Measurements from ENCODE around the gene RAB4A.
A peak's percentile ranks its signal among the peaks of the same experiment; 100 is the strongest.

The RAB4A gene

DNA sequence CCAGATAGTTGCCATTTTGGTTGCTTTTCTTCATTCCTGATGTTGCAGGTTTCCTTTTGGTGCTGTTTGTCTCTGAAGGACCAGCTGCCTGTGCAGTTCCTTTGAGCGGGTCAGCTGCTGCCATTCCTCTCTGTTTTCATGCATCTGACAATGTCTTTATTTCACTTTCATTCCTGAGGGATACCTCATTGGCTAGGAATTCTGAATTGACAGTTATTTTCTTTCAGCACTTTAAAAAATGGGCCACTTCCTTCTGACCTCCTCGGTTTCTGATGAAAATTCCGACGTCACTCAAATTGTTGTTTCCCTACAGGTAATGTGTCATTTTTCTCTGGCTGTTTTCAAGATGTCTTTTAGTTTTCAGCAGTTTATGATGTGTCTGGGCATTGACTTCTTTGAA lies 47.1 kb downstream of the RAB4A start:
- no peak for TF ChIP-seq EZH2phosphoT487 (IDR thresholded peaks at IDR 0.05; ENCODE audit: low read depth)
- TF ChIP-seq CTCF (IDR thresholded peaks at IDR 0.05; ENCODE audit: low read depth, low read length) = no peak
- no peak overlapping the region for H3K27ac ChIP-seq (ENCODE audit: low read length)

GRCh38 chr1:229319487-229319886 lies 48.6 kb downstream of the RAB4A start:
- Histone ChIP-seq H3K4me3 (ENCODE audit: low read length) (no peak overlapping the region), H3K36me3 (replicated peaks; ENCODE audit: low read depth, low read length) (peaks cover 42% of the 10 kb centered on the region), H3K27ac (ENCODE audit: low read length) (no peak overlapping the region), H3K27me3 (ENCODE audit: low read depth, low read length) (no peaks in the 10 kb centered on the region), H2AFZ (ENCODE audit: low read depth, low read length) (no peak overlapping the region), H3K4me2 (ENCODE audit: low read length) (no peak overlapping the region), H4K20me1 (ENCODE audit: insufficient read depth, low read length) (no peaks in the 10 kb centered on the region), H3K9me3 (ENCODE audit: insufficient read depth, low read length) (no peaks in the 10 kb centered on the region), H3K9ac (ENCODE audit: low read length) (no peak overlapping the region), H3K79me2 (ENCODE audit: low read length) (no peaks in the 10 kb centered on the region), H3K4me1 (ENCODE audit: low read length) (peaks cover 5% of the 10 kb centered on the region)
- TF ChIP-seq EZH2phosphoT487 (IDR thresholded peaks at IDR 0.05; ENCODE audit: low read depth) = no peak
- no peak for TF ChIP-seq CTCF (IDR thresholded peaks at IDR 0.05; ENCODE audit: low read depth, low read length)

More for the DNA sequence above, 47.1 kb downstream of the RAB4A start:
- H4K20me1 ChIP-seq (ENCODE audit: insufficient read depth, low read length) = no peaks in the 10 kb centered on the region
- H3K27me3 ChIP-seq (ENCODE audit: low read depth, low read length) = no peaks in the 10 kb centered on the region
- no peaks in the 10 kb centered on the region for H3K9me3 ChIP-seq (ENCODE audit: insufficient read depth, low read length)
- H3K4me3 ChIP-seq (ENCODE audit: low read length) = no peak overlapping the region
- no peak overlapping the region for H2AFZ ChIP-seq (ENCODE audit: low read depth, low read length)
- no peaks in the 10 kb centered on the region for H3K79me2 ChIP-seq (ENCODE audit: low read length)
- no peak overlapping the region for H3K9ac ChIP-seq (ENCODE audit: low read length)
- no peak overlapping the region for H3K4me2 ChIP-seq (ENCODE audit: low read length)
- H3K36me3 ChIP-seq (replicated peaks; ENCODE audit: low read depth, low read length) = peaks cover 27% of the 10 kb centered on the region
- H3K4me1 ChIP-seq (ENCODE audit: low read length) = no peaks in the 10 kb centered on the region

- Histone ChIP-seq H4K20me1 (ENCODE audit: insufficient read depth, low read length) (peaks cover 13% of the 10 kb centered on the region), H3K27me3 (ENCODE audit: low read depth, low read length) (no peaks in the 10 kb centered on the region), H3K9me3 (ENCODE audit: insufficient read depth, low read length) (no peaks in the 10 kb centered on the region), H3K4me2 (ENCODE audit: low read length) (no peak overlapping the region), H2AFZ (ENCODE audit: low read depth, low read length) (no peak overlapping the region), H3K79me2 (ENCODE audit: low read length) (peaks cover 7% of the 10 kb centered on the region; the same call in 1 of the 2 replicates), H3K36me3 (replicated peaks; ENCODE audit: low read depth, low read length) (peaks cover 66% of the 10 kb centered on the region), H3K27ac (ENCODE audit: low read length) (no peak overlapping the region), H3K9ac (ENCODE audit: low read length) (no peak overlapping the region), H3K4me1 (ENCODE audit: low read length) (peaks cover 40% of the 10 kb centered on the region), H3K4me3 (ENCODE audit: low read length) (no peak overlapping the region)
- TF ChIP-seq CTCF (IDR thresholded peaks at IDR 0.05; ENCODE audit: low read depth, low read length) = no peak
- TF ChIP-seq EZH2phosphoT487 (IDR thresholded peaks at IDR 0.05; ENCODE audit: low read depth) = no peak
Observed at GRCh38 chr1:229323201-229323600, 52.3 kb downstream of the RAB4A start.

DNA sequence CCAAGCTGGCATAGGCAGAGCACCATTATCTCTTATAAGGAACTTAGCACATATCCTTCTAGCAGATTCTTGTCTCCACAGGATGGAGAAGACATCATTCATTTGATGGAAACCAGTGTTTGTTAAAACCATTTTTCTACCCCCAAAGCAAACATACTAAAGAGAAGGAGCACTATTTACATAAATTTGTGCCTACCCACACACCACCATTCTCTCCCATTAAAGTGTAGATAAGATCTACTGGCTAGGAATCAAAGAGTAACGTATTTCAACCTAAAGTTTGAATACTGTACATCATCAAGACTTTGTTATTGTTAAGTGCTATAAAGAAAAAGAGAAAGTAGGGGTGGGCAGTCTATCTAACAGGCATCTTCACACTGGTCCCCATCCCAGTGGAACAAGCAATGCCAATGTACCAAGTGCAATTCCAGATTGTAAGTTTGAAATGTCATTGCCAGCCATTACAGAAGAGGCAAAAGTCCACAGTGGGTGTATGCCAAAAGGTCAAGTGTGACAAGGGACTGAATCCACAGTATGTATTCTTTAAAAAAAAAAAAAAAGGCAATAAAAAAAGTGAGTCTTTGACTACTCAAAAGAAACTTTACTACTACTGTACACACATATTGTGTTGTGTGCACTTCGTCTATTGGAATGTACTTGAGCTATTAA lies 53.1 kb downstream of the RAB4A start:
- no peak overlapping the region for H3K4me3 ChIP-seq (ENCODE audit: low read length)
- H3K79me2 ChIP-seq (ENCODE audit: low read length) = peaks cover 7% of the 10 kb centered on the region; the same call in 1 of the 2 replicates
- no peaks in the 10 kb centered on the region for H3K27me3 ChIP-seq (ENCODE audit: low read depth, low read length)
- H4K20me1 ChIP-seq (ENCODE audit: insufficient read depth, low read length) = peaks cover 20% of the 10 kb centered on the region
- peak overlapping the region; percentile 28; the same call in 1 of the 2 replicates for H3K4me2 ChIP-seq (ENCODE audit: low read length)
- no peak overlapping the region for H3K9ac ChIP-seq (ENCODE audit: low read length)
- no peaks in the 10 kb centered on the region for H3K9me3 ChIP-seq (ENCODE audit: insufficient read depth, low read length)
- H3K4me1 ChIP-seq (ENCODE audit: low read length) = peaks cover 48% of the 10 kb centered on the region
- H2AFZ ChIP-seq (ENCODE audit: low read depth, low read length) = no peak overlapping the region
- H3K27ac ChIP-seq (ENCODE audit: low read length) = no peak overlapping the region
- TF ChIP-seq CTCF (IDR thresholded peaks at IDR 0.05; ENCODE audit: low read depth, low read length) (no peak), EZH2phosphoT487 (IDR thresholded peaks at IDR 0.05; ENCODE audit: low read depth) (no peak)
- H3K36me3 ChIP-seq (replicated peaks; ENCODE audit: low read depth, low read length) = peaks cover 63% of the 10 kb centered on the region
